MM.1S (cell line): ENCODE data around the gene CDK17.

Experiments
- EZH2 ChIP-seq: fragments of 300-600 bp; sonication (generic); optimal IDR thresholded peaks from 2 replicates; pipeline ENCODE3; 2017; ENCODE audit warnings: low read depth, mild to moderate bottlenecking, antibody characterized with exemption, low read length, mixed read lengths
- TF ChIP-seq, protein P1 (sequence below): fragments of 300-600 bp; sonication (generic); IDR thresholded peaks from 2 replicates; pipeline ENCODE4 v1.5.1; 2016; ENCODE audit warnings: antibody characterized with exemption, low read length, mixed read lengths

DNA sequence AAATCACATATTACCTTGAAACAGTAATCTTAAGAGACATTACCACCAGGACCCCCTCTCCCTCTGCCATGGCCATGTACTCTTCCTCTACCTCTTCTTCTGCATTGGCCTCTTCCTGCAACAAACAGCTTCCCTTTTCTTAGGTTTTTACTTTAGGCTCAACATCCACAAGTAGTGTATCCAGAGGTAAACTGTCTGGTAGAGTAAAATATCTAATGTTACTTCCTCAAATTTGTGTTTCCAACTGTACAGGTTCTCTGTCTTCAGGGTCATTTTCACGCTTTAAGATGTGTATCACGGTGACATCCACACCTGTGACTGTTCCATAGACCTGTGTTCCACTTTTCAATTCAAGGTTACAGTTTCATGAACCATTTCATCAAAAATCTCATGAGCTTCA lies 13.4 kb downstream of the CDK17 start:
- TF ChIP-seq EZH2: no peak
- TF ChIP-seq, protein P1, sequence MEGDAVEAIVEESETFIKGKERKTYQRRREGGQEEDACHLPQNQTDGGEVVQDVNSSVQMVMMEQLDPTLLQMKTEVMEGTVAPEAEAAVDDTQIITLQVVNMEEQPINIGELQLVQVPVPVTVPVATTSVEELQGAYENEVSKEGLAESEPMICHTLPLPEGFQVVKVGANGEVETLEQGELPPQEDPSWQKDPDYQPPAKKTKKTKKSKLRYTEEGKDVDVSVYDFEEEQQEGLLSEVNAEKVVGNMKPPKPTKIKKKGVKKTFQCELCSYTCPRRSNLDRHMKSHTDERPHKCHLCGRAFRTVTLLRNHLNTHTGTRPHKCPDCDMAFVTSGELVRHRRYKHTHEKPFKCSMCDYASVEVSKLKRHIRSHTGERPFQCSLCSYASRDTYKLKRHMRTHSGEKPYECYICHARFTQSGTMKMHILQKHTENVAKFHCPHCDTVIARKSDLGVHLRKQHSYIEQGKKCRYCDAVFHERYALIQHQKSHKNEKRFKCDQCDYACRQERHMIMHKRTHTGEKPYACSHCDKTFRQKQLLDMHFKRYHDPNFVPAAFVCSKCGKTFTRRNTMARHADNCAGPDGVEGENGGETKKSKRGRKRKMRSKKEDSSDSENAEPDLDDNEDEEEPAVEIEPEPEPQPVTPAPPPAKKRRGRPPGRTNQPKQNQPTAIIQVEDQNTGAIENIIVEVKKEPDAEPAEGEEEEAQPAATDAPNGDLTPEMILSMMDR: no peak
